Left renal pelvis (tissue), 4 donors: ENCODE measurements around the gene SH3GL3. TPM values are rescaled to one million over a fixed set of nuclear protein-coding genes. Genes with fewer than 3 reads are reported as not detected.

Experiments used
- DNase-seq, 4 donors: peaks; one replicate each; pipeline ENCODE4 v3.0.0-alpha.2; 2013; ENCODE audit warnings: low read depth in 4 of 4, low spot score in 3 of 4
- polyA plus RNA-seq, 4 donors: library from polyadenylated mRNA; unstranded; fragments of 120-200 nt; gene quantifications; one replicate each; pipeline ENCODE4 v1.2.1, GENCODE V29; 2013; ENCODE audit not compliant: insufficient read length in 4 of 4

Gene SH3GL3
- polyA plus RNA-seq, 4 donors = 9.0 to 12.1 (median 9.5) TPM

DNA sequence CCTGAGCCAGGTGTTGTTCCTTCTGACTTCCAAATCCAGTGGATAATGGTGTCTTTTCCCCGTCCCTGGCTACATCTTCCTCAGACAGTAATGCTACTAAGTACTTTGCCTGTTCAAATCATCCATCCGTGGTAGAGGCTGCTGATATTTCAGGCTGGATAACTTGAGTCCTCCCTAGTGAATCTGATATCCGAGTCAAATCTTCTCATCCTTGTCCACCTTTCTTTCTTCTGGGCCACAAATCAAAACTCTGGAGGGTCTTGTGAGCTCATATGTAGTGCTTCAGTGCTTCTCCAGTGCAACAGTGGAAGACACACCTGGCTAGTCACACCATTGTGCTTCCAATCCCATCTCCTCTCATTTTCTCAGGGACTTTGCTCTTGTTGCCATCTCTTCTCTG, 11.2 kb downstream of the SH3GL3 start:
- DNase-seq = peak in 1 of 4 donors; percentile 52

- DNase-seq = no peak
Observed at GRCh38 chr15:83462026-83462425, 14.9 kb downstream of the SH3GL3 start.

GRCh38 chr15:83462953-83463433, 15.9 kb downstream of the SH3GL3 start:
- no peak for DNase-seq

- no peak for DNase-seq
Observed at GRCh38 chr15:83470887-83471286, 23.7 kb downstream of the SH3GL3 start.

GRCh38 chr15:83471307-83471866, 24.2 kb downstream of the SH3GL3 start:
- DNase-seq = no peak

DNA sequence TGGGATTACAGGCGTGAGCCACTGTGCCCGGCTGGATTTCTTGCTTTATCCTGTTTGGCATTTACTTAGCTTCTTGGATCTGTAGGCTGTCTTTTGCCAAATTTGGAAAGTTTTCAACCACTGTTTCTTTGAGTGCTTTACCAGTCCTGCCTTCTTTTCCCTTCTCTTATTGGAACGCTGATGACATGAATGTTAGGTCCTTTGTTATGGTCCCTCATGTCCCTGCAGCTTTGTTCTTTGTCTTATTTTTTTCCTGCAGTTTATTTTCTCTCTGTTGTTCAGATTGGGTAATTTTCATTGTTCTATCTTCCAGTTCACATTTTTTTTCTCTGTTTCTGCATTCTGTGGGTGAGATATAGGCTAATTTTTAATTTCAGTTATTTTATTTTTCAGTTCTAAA, 25.0 kb downstream of the SH3GL3 start:
- DNase-seq = no peak

GRCh38 chr15:83472797-83473196, 25.7 kb downstream of the SH3GL3 start:
- DNase-seq = no peak

GRCh38 chr15:83474578-83474977, 27.4 kb downstream of the SH3GL3 start:
- DNase-seq = no peak

DNA sequence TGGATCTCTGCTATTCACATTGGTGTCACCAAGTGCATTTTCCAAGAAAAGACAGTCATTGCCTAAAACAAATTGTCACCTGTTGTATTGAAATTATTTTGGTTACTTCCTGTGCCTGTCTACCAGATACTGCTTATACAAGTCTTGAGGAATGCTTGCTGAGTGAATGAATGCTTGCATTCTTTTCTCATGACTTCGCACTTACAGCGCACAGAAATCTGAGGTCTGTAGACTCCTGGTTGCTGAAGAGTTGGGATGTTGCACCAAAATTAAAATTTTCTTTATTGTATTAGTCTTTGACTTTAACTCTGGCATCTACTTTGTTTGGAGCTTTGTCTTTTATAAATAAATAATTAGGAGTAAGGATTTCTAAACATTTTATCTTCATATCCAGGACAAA, 28.4 kb downstream of the SH3GL3 start:
- no peak for DNase-seq

DNA sequence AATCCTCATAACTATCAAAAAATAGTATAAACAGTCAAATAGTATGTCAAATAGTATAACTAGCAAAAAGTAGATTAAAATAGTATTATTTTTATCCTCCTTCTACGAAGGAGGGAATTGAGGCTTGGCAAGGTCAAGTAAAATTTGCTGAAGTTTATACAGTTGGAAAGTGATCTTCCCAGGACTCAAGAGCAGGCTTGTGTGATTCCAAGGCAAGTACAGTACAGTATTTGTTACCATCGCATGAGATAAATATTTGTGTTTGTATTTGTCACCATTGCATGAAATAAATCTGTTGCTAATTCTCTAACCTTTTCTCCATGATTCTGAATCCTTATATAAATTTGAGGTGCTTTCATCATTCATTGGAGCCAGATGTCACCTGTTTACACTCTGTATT, 28.9 kb downstream of the SH3GL3 start:
- DNase-seq = no peak

GRCh38 chr15:83476708-83477107, 29.6 kb downstream of the SH3GL3 start:
- no peak for DNase-seq

GRCh38 chr15:83477172-83477807, 30.1 kb downstream of the SH3GL3 start:
- DNase-seq = no peak

GRCh38 chr15:83477808-83478537, 30.8 kb downstream of the SH3GL3 start:
- DNase-seq = no peak

- DNase-seq = no peak
Observed at GRCh38 chr15:83483612-83484011, 36.5 kb downstream of the SH3GL3 start.

DNA sequence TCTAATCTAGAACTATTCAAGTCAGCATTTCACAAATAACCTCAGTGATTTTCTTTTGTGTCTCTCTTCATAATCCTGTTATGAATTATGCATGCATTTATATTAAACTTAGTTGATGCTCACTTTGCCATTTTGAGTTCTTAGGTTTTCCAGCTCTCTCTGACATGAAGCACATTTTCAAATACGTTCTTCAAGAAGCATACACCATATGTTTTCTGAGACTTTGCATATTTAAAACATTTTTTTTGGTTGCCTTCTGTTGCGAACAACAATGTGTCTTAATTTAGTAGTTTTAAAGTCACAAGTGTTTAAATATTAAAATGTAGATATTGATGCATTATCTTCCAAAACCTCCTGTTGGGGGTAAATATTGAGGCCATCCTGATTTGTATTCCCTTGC, 37.5 kb downstream of the SH3GL3 start:
- DNase-seq = no peak

DNA sequence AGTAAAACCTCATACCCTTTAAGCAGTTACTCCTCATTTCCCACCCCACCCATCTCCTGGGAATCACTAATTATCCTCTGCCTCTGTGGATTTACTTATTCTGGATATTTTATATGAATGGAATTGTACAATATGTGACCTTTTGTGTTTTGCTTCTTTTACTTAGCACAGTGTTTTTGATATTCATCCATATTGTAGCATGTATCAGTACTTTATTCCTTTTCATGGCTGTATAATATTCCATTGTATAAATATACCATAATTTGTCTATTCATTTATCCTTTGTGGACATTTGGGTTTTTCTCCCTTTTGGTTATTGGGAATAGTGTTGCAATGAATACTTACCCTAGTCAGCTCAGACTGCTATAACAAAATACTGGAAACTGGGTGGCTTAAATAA, 39.2 kb downstream of the SH3GL3 start:
- DNase-seq = no peak

- no peak for DNase-seq
Observed at GRCh38 chr15:83487519-83487918, 40.4 kb downstream of the SH3GL3 start.

- no peak for DNase-seq
Observed at GRCh38 chr15:83489690-83490089, 42.5 kb downstream of the SH3GL3 start.

- DNase-seq = no peak
Observed at GRCh38 chr15:83491486-83491885, 44.3 kb downstream of the SH3GL3 start.

DNA sequence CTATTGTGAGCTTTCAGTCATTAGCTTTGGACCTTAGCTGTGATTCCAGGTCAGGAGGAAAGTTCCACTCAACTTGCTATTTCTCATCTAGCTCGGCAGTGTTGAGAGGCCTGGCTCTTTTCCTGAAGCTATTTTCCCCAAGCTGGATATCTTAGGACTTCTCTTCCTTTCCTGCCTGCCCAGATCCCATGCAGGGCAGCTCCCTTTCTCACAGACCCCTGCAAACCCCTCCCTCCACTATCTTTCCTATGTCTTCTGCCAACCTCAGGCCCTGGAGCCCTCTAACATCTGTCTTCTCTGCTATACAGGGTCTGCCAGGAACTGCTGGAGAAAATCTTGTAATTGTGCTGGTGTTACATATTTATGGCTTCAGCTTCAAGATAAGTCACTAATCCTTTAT, 49.6 kb downstream of the SH3GL3 start:
- DNase-seq = no peak

DNA sequence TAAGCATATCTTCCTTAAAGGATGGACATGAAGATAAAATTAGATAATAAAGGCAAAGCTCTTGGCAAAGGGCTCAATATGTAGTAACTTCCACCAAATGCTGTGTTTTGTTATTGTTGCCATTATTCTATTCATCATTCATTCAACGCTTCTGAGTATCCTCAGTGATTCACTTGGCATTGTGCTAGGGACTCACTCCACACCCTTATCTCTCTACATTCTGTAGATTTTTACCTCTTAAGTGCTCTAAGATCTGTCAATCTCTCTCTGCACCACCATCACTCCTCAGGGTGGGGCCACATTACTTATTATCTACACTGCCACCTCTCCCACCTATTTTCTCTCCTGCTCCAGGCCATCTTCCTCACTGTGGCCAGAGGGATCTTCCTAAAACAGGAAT, 51.2 kb downstream of the SH3GL3 start:
- no peak for DNase-seq

DNA sequence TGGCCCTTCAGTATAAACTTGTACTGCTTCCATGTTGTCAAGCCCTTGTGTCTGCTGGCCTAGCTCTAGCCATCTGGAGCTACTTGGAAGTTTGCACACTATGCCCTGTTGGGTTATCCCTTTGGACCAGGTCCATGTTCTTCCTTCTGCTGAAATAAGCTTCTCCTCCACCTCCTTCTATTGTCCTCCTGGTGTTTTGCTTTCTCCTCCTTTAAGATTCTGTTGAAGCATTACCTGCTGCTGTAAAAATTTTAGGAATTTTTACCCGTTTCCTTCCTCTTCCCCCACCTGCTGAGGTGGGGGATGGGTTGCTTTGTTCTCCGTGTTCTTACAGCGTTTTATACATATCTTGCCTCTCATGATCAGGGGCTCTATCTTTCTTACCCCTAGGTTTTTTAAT, 51.7 kb downstream of the SH3GL3 start:
- no peak for DNase-seq
